Measurements from ENCODE around the gene FOXO6. TPM values are rescaled to one million over a fixed set of nuclear protein-coding genes. Genes with fewer than 3 reads are reported as not detected.

Gene FOXO6
- total and polyA plus RNA-seq, 9 of the 15 experiments (the other 6 are each of a cell fraction or from before 2014, with no cell fraction given): 0.04 to 0.31 (median 0.12) TPM; not detected in 5

DNA sequence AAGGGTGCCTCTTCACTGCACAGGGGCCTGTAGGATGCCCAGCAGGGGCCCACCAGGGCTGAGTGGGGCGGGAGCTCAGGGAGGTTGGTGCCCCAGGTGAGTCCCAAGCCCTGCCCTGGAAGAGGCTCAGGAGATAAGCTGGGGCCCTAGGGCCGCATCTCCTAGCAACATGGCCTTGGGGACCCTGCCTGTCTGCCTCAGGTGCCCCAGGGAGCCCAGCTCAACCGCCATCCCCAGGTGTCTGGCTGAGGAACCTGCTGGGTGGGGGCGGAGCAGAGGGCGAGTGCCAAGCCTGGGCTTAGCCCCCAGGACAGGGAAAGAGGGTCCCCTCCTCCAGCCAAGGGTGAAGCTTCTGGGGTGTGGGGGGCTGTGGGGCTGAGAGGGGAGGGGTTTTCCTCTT, 54.8 kb downstream of the FOXO6 start:
- H3K4me3 ChIP-seq: no peak overlapping the region
- 0 out of 2 replicates have a peak, but pooled peaks cover 11% of the 10 kb centered on the region for H4K20me1 ChIP-seq (replicated peaks; ENCODE audit: control insufficient read depth, insufficient read depth, low read length)
- H3K27ac ChIP-seq (ENCODE audit: extremely low read depth, low read depth, low read length): no peak overlapping the region
- peaks cover 0 to 3% of the 10 kb centered on the region in 2 experiments; a peak in 1 of 5 replicates for H3K4me1 ChIP-seq (replicated peaks in 1 of 2; ENCODE audit: control insufficient read depth in 2 of 2, insufficient read depth in 2 of 2, low read length in 2 of 2)
- no peak overlapping the region for H3K9ac ChIP-seq (ENCODE audit: insufficient read depth in 1 of 2, low read depth in 2 of 2, low read length in 2 of 2)
- FAIRE-seq (no peak), ATAC-seq (no peak), DNase-seq (ENCODE audit: extremely low read depth in 1 of 4, low spot score in 3 of 4) (no peak)
- ChIA-PET CTCF (ENCODE audit: low intra/inter-chr PET ratio) (interaction anchor here (2.0 to 3.6 kb wide), 3 partner anchors 93 to 148 kb away, joined by 12 to 60 read pairs (median 29); no protein-coding TSS in a partner anchor), POLR2A (interaction anchor here (0.5 kb wide), 1 partner anchor 640 kb away, joined by 3 read pairs; no protein-coding TSS in a partner anchor)
- intact Hi-C loops (cut with micrococcal nuclease): loop anchor here (2.0 kb wide), 1 partner anchor 55 kb away; the partner anchor contains the start of gene FOXO6
- no peak overlapping the region for H2AFZ ChIP-seq (ENCODE audit: low read depth, low read length)
- BruUV-seq (replicated peaks): no TSS peak
- peaks cover 3 to 7% of the 10 kb centered on the region in 2 experiments; a peak in 2 of 5 replicates for H3K27me3 ChIP-seq (ENCODE audit: control insufficient read depth in 2 of 2, insufficient read depth in 2 of 2, low read length in 2 of 2)
- H3K36me3 ChIP-seq (ENCODE audit: control insufficient read depth, insufficient read depth, low read length): no peaks in the 10 kb centered on the region
- no peak for TF ChIP-seq CCAR2 (IDR thresholded peaks at IDR 0.05; ENCODE audit: low read depth, low read length)
- TF ChIP-seq SP1 (CRISPR knock-in tag; IDR thresholded peaks at IDR 0.05): no peak
- no peak for TF ChIP-seq RFX5 (IDR thresholded peaks at IDR 0.05; ENCODE audit: low read depth, low read length)
- TF ChIP-seq SNRNP70 (optimal IDR thresholded peaks at IDR 0.05; ENCODE audit: low read depth, low read length): no peak
- TF ChIP-seq ZNF263 (CRISPR knock-in tag; IDR thresholded peaks at IDR 0.05; ENCODE audit: borderline replicate concordance): no peak
- TF ChIP-seq, protein P1, sequence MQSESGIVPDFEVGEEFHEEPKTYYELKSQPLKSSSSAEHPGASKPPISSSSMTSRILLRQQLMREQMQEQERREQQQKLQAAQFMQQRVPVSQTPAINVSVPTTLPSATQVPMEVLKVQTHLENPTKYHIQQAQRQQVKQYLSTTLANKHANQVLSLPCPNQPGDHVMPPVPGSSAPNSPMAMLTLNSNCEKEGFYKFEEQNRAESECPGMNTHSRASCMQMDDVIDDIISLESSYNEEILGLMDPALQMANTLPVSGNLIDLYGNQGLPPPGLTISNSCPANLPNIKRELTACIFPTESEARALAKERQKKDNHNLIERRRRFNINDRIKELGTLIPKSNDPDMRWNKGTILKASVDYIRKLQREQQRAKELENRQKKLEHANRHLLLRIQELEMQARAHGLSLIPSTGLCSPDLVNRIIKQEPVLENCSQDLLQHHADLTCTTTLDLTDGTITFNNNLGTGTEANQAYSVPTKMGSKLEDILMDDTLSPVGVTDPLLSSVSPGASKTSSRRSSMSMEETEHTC (IDR thresholded peaks at IDR 0.05): no peak
- TF ChIP-seq, protein P2, sequence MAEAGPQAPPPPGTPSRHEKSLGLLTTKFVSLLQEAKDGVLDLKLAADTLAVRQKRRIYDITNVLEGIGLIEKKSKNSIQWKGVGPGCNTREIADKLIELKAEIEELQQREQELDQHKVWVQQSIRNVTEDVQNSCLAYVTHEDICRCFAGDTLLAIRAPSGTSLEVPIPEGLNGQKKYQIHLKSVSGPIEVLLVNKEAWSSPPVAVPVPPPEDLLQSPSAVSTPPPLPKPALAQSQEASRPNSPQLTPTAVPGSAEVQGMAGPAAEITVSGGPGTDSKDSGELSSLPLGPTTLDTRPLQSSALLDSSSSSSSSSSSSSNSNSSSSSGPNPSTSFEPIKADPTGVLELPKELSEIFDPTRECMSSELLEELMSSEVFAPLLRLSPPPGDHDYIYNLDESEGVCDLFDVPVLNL (CRISPR knock-in tag; IDR thresholded peaks at IDR 0.05; ENCODE audit: low read depth): no peak
- no peak for TF ChIP-seq ZNF707 (CRISPR knock-in tag; conservative IDR thresholded peaks at IDR 0.05)
- no peak for TF ChIP-seq RNF2 (IDR thresholded peaks at IDR 0.05)
- TF ChIP-seq PHB2 (IDR thresholded peaks at IDR 0.05; ENCODE audit: low read depth): no peak
- H3K4me2 ChIP-seq (ENCODE audit: insufficient read depth, low read length): no peak overlapping the region
- 8% methylated on average over 4 of the region's 5 CpGs for WGBS (ENCODE audit: insufficient coverage, low coverage, missing lambda C conversion rate)
- H3K79me2 ChIP-seq (ENCODE audit: control insufficient read depth, insufficient read depth, low read length): no peaks in the 10 kb centered on the region
- H3K9me3 ChIP-seq (replicated peaks; ENCODE audit: control insufficient read depth, insufficient read depth, low read depth, low read length): no peaks in the 10 kb centered on the region
- in situ Hi-C loops (cut with MboI): no loop called here
- no peaks in the 10 kb centered on the region for H3K9me1 ChIP-seq (ENCODE audit: control insufficient read depth, insufficient read depth, low read length)

Measured in K562 (cell line).